NCI-H1105 (cell line): ENCODE results near the gene MAGEA2B.
"Not testable (repeated sequence)": the region's sequence is repeated elsewhere in the genome, so short reads cannot be mapped to it uniquely, and the experiment has no call there.

Experiments used
- DNase-seq: peaks from one replicate; lab custom pipeline; 2025; lab: John Stamatoyannopoulos, UW

Gene MAGEA2B

GRCh38 chrX:152758918-152759317, 44.5 kb downstream of the MAGEA2B start, which contains the start of gene CSAG3:
TSS of gene CSAG3 (plus strand) at chrX:152759218.
- not testable (repeated sequence) for DNase-seq

DNA sequence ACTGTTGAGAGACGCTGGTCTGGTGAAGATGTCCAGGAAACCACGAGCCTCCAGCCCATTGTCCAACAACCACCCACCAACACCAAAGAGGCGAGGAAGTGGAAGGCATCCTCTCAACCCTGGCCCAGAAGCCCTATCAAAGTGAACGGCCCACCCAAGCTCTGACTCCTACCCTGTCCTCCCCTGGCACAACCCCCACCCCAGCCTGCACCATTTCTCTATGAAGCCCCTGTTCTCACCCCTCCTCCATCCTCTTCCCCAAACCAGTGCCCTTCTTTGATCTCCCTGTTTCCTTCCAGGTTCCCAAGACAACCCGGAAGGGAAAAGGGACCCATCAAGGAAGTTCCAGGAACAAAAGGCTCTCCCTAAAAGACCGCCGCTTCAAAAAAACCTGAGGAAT, 45.1 kb downstream of the MAGEA2B start:
- not testable (repeated sequence) for DNase-seq

GRCh38 chrX:152761582-152761981, 47.2 kb downstream of the MAGEA2B start:
- DNase-seq, result not testable (repeated sequence)

DNA sequence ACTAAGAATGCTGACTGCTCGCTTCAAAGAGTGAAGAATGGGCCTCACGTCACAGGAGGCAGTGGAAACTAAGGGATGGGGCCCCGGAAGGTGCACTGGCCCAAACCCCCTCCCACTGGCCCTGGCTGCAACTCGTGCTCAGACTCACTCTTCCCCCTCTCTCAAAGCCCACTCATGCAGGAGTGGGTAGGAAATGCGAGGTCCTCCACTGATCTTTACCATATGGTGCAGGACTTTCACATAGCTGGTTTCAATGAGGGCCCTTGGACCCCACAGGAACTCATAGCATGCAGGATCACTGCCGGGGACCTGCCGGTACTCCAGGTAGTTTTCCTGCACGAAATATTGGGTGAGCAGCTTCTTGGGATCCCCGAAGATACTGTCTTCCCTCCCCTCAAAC, 52.1 kb downstream of the MAGEA2B start:
- DNase-seq, result not testable (repeated sequence)
